Spleen (tissue), 11 donors: Measurements from ENCODE around the gene NIPAL3. TPM values are rescaled to one million over a fixed set of nuclear protein-coding genes. Genes with fewer than 3 reads are reported as not detected.

Experiments
- DNase-seq: peaks from one replicate; pipeline ENCODE4 v3.0.0-alpha.2; 2020
- H3K27ac ChIP-seq, 8 donors: fragments of 200-600 bp; sonication (generic) in 7 of 8; 1 replicate in 4 of 8; 2 replicates in 4 of 8; pipeline versions ENCODE4 v1.5.0 to v1.8.0; 2016 to 2021; ENCODE audit warnings: inconsistent platforms in 4 of 8, mild to moderate bottlenecking in 4 of 8, moderate library complexity in 1 of 8
- H3K27me3 ChIP-seq, 7 donors: fragments of 200-600 bp; sonication (generic) in 6 of 7; replicated peaks in 1 of 7; 1 replicate in 4 of 7; 2 replicates in 3 of 7; pipeline versions ENCODE4 v1.5.0 to v1.8.0; 2016 to 2021; ENCODE audit warnings: inconsistent platforms in 3 of 7, mild to moderate bottlenecking in 1 of 7
- H3K36me3 ChIP-seq, 6 donors: fragments of 200-600 bp; sonication (generic) in 5 of 6; 1 replicate in 4 of 6; 2 replicates in 2 of 6; pipeline versions ENCODE4 v1.5.0 to v1.8.0; 2016 to 2021; ENCODE audit warnings: inconsistent platforms in 2 of 6
- H3K4me1 ChIP-seq, 6 donors: fragments of 200-600 bp; sonication (generic) in 5 of 6; 1 replicate in 3 of 6; 2 replicates in 3 of 6; pipeline versions ENCODE4 v1.5.0 to v1.8.0; 2016 to 2021; ENCODE audit warnings: inconsistent platforms in 3 of 6
- H3K4me3 ChIP-seq, 8 donors: fragments of 200-600 bp; sonication (generic) in 7 of 8; 1 replicate in 4 of 8; 2 replicates in 4 of 8; pipeline versions ENCODE4 v1.5.0 to v1.8.0; 2016 to 2021; ENCODE audit warnings: inconsistent platforms in 4 of 8, mild to moderate bottlenecking in 4 of 8, moderate library complexity in 2 of 8
- H3K9me3 ChIP-seq, 8 donors: fragments of 200-600 bp; sonication (generic) in 7 of 8; 1 replicate in 4 of 8; 2 replicates in 4 of 8; pipeline versions ENCODE4 v1.5.0 to v1.8.0; 2016 to 2021; ENCODE audit warnings: inconsistent platforms in 4 of 8
- POLR2A ChIP-seq, 3 donors: fragments of 450-650 bp; IDR thresholded peaks; one replicate each; pipeline ENCODE4 v1.5.1; 2017; ENCODE audit warnings: antibody characterized with exemption in 3 of 3, mild to moderate bottlenecking in 1 of 3
- POLR2AphosphoS5 ChIP-seq, 3 donors: sonication (generic); formaldehyde crosslinking; IDR thresholded peaks; one replicate each; pipeline ENCODE4 v1.5.1; 2017; ENCODE audit warnings: antibody characterized with exemption in 3 of 3
- WGBS, 5 donors: extraction: QIAGEN DNeasy Blood & Tissue Kit in 3 of 5; methylation state at CpG; one replicate each; pipeline versions ENCODE4 v1.1.5 to v1.1.7; 2013 to 2018; 5-methylcytosine and 5-hydroxymethylcytosine counted together
- intact Hi-C: fragments of 100-400 bp; cut with DNase I; formaldehyde crosslinking; loops from one replicate; pipeline ENCODE4 v1.15.0; 2023; ENCODE audit warnings: low total_unique reads
- polyA plus RNA-seq, 3 donors: library from polyadenylated mRNA; stranded (reverse); fragments of 200-250 nt; gene quantifications; one replicate each; pipeline ENCODE4 v1.2.1, GENCODE V29; 2013
- total RNA-seq, 7 donors: library from RNA; depleted of rRNA in 3 of 7; stranded (reverse); fragments of >200 nt in 3 of 7; fragmentation: NEBNext Ultra II Directional in 4 of 7; extraction: Animal tissue kit (Norgen Biotek cat#: 25700) in 4 of 7; gene quantifications; one replicate each; pipeline versions ENCODE4 v1.1.0 to v1.2.1, GENCODE V29; 2016 to 2021
- TF ChIP-seq, protein P1 (sequence below), 11 experiments: fragments of 200-600 bp in 7 of 11; fragments of 450-650 bp in 4 of 11; sonication (generic) in 4 of 11; IDR thresholded peaks in 8 of 11; conservative IDR thresholded peaks in 3 of 11; 1 replicate in 7 of 11; 2 replicates in 4 of 11; pipeline versions ENCODE4 v1.4.0 to v1.8.0; 2016 to 2021; ENCODE audit warnings: antibody characterized with exemption in 11 of 11, inconsistent platforms in 4 of 11, mild to moderate bottlenecking in 1 of 11
- donor health status: healthy with polysubstance abuse.
- donor health status: DM: no; HTN: no; CAD: no; lungs with moderate emphysema.
- donor health status: DM: no; HTN: no; CAD: no.
- donor health status: Bipolar disorder and iron deficiency.
- donor health status: healthy.
- donor health status: DM: no; HTN: no; CAD: no.
- donor health status: DM: yes; HTN: yes; CAD: no.

Gene NIPAL3
- total and polyA plus RNA-seq, 10 donors: 5.3 to 49.2 (median 24.7) TPM

DNA sequence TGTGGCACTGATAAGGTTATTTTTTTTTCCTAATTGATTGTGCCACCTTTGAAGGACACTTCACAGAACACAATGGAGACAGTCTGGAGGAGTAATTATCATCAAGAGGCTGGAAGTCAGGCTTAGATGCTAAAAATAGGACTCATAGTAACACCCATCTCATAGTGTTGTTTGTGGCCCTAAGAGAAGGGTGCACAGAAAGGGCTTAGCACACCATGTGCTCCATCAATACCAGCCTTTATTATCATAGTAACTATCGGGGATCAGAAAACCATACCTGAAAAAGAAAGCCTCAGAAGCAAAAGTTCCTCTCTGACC, 11.9 kb downstream of the NIPAL3 start:
- Histone ChIP-seq H3K27me3 (no peaks in the 10 kb centered on the region), H3K9me3 (no peaks in the 10 kb centered on the region)
- 65 to 92% (median 81%) methylated on average over 1 of the region's 1 CpG for WGBS, 5 donors

DNA sequence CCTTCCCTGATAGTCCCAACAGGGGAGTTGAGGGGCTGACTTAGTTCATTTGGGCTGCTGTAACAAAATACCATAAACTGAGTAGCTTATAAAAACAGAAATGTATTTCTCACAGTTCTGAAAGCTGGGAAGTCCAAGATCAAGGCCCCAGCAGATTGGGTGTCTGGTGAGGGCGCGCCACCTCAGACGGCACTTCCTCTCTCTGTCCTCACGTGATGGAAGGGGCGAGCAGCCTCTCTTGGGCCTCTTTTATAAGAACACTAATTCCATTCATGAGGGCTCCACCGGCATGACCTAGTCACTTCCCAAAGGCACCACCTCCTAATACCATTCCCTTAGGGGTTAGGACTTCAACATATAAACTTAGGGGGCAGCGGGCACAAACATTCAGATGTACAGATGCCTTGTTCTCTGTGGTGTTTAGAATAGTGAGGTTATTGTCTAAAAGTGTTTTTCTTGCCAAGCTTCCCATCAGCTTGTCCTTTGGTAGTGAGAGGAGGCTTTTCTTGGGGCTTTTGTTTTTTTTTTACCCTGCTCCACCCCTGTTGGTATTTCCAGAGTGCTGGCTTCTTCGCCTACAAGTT, 20.3 kb downstream of the NIPAL3 start:
- Histone ChIP-seq H3K9me3 (no peaks in the 10 kb centered on the region), H3K27ac (no peak overlapping the region), H3K4me1 (no peaks in the 10 kb centered on the region), H3K27me3 (no peaks in the 10 kb centered on the region), H3K36me3 (peaks cover 0 to 54% (median 12%) of the 10 kb centered on the region in 6 donors), H3K4me3 (no peak overlapping the region)
- intact Hi-C loops: no loop called here
- no peak for DNase-seq
- no peak for TF ChIP-seq POLR2AphosphoS5 (IDR thresholded peaks at IDR 0.05)
- TF ChIP-seq, protein P1, sequence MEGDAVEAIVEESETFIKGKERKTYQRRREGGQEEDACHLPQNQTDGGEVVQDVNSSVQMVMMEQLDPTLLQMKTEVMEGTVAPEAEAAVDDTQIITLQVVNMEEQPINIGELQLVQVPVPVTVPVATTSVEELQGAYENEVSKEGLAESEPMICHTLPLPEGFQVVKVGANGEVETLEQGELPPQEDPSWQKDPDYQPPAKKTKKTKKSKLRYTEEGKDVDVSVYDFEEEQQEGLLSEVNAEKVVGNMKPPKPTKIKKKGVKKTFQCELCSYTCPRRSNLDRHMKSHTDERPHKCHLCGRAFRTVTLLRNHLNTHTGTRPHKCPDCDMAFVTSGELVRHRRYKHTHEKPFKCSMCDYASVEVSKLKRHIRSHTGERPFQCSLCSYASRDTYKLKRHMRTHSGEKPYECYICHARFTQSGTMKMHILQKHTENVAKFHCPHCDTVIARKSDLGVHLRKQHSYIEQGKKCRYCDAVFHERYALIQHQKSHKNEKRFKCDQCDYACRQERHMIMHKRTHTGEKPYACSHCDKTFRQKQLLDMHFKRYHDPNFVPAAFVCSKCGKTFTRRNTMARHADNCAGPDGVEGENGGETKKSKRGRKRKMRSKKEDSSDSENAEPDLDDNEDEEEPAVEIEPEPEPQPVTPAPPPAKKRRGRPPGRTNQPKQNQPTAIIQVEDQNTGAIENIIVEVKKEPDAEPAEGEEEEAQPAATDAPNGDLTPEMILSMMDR (IDR thresholded peaks at IDR 0.05 in 8 of 11, conservative IDR thresholded peaks at IDR 0.05 in 3 of 11): no peak
- TF ChIP-seq POLR2A (IDR thresholded peaks at IDR 0.05): no peak
- 77 to 90% (median 80%) methylated on average over 7 to 8 of the region's 8 CpGs for WGBS, 5 donors

More for the DNA sequence above, 11.9 kb downstream of the NIPAL3 start:
- no peak overlapping the region for H3K4me3 ChIP-seq
- intact Hi-C loops: no loop called here
- peaks cover 0 to 7% (median 0%) of the 10 kb centered on the region in 6 donors for H3K4me1 ChIP-seq
- TF ChIP-seq, protein P1 (IDR thresholded peaks at IDR 0.05 in 8 of 11, conservative IDR thresholded peaks at IDR 0.05 in 3 of 11): no peak
- no peak for TF ChIP-seq POLR2AphosphoS5 (IDR thresholded peaks at IDR 0.05)
- TF ChIP-seq POLR2A (IDR thresholded peaks at IDR 0.05): no peak
- peaks cover 0 to 70% (median 10%) of the 10 kb centered on the region in 6 donors for H3K36me3 ChIP-seq
- DNase-seq: no peak
- H3K27ac ChIP-seq: no peak overlapping the region

DNA sequence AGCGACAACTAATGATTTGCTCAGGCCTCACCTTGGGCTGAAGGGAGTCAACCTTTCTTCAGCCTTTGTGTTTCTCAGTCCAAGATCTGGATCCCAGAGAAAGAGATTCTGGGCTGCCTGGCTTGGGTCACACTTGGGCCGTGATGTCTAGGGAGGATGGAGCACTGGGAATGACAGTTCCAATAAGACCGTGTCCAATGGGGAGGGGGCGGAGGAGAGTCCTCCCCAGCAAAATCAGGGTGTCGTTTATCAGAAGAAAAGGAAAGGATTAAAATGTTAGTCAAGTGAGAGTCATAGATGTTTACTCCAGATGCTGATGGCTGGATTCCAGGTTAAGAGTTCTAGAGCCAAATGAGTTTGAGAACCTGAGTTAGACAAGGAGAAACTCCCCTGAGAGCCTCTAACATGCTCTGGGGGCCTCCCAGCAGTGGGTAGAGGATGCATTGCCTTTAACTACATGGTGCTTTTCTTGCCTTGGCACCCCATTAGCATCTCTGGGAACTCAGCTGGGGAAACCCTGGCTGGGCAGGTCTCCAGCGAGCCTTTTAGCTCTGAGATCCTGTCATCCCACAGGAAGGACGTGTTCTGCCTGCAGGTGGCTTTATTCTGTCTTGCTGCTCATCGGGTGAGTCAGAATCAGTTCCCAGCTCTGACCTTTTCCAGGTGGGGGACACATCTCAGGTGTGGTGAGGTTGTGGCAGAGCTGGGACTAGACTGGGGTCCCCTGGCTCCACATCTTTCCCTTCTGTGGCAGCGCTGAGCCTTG, 22.2 kb downstream of the NIPAL3 start:
- Histone ChIP-seq H3K36me3 (peaks cover 0 to 65% (median 26%) of the 10 kb centered on the region in 6 donors), H3K27ac (no peak overlapping the region), H3K4me1 (no peaks in the 10 kb centered on the region), H3K4me3 (no peak overlapping the region), H3K27me3 (no peaks in the 10 kb centered on the region), H3K9me3 (no peaks in the 10 kb centered on the region)
- intact Hi-C loops: no loop called here
- 90 to 95% (median 93%) methylated on average over 7 to 9 of the region's 9 CpGs for WGBS, 5 donors
- no peak for DNase-seq
- TF ChIP-seq POLR2A (IDR thresholded peaks at IDR 0.05) (no peak), POLR2AphosphoS5 (IDR thresholded peaks at IDR 0.05) (no peak)
- TF ChIP-seq, protein P1 (IDR thresholded peaks at IDR 0.05 in 8 of 11, conservative IDR thresholded peaks at IDR 0.05 in 3 of 11): no peak

DNA sequence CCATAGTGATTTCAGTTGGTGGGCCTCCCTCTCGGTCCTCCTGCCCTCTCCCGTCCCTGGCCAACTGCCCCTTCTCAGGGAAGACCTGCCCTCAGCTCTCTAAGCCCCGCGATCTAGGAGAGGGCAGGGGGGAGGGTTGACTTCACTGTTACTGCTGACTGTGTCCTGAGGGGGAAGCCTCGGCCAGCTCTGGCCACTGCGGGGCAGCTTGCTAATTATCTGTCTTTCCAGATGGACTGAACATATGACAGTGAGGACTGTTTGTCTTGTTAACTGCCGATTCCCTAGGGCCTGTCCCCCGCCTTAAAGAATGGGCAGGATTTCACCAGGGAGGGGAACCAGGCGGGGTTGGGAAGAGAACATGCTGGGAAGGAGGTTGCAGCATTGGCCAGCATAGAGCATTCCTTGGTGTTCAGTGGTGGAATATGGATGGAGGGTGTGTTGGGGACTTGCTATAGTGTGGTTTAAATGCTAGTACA, 22.9 kb downstream of the NIPAL3 start:
- H3K9me3 ChIP-seq: no peaks in the 10 kb centered on the region
- H3K4me3 ChIP-seq: no peak overlapping the region
- TF ChIP-seq, protein P1 (IDR thresholded peaks at IDR 0.05 in 8 of 11, conservative IDR thresholded peaks at IDR 0.05 in 3 of 11): no peak
- no peak for TF ChIP-seq POLR2AphosphoS5 (IDR thresholded peaks at IDR 0.05)
- H3K4me1 ChIP-seq: no peaks in the 10 kb centered on the region
- DNase-seq: no peak
- intact Hi-C loops: no loop called here
- H3K27ac ChIP-seq: no peak overlapping the region
- H3K27me3 ChIP-seq: no peaks in the 10 kb centered on the region
- WGBS, 5 donors: 75 to 85% (median 77%) methylated on average over 9 of the region's 9 CpGs
- peaks cover 0 to 65% (median 27%) of the 10 kb centered on the region in 6 donors for H3K36me3 ChIP-seq
